Activated CD4-positive, alpha-beta memory T cell treated with anti-CD3 and anti-CD28 coated beads for 36 hours (primary cell): ENCODE measurements around the gene CASQ1. TPM values are rescaled to one million over a fixed set of nuclear protein-coding genes. Genes with fewer than 3 reads are reported as not detected.

ENCODE experiments used
- CTCF ChIA-PET: fragments of 350-600 bp; sonication (Branson Sonifier 250); formaldehyde crosslinking; loops from one replicate; lab custom pipeline; 2021; ENCODE audit warnings: antibody characterized with exemption, inconsistent platforms; lab: Charles Lee
- POLR2A ChIA-PET: fragments of 350-600 bp; sonication (Branson Sonifier 250); formaldehyde crosslinking; loops from one replicate; lab custom pipeline; 2021; ENCODE audit warnings: antibody characterized with exemption; lab: Charles Lee
- DNase-seq: peaks from one replicate; pipeline ENCODE4 v3.0.0-alpha.2; 2020
- H3K27ac Mint-ChIP-seq: one replicate; pipeline ENCODE4 v1.8.0; 2021; ENCODE audit warnings: mixed read lengths
- H3K27me3 Mint-ChIP-seq: one replicate; pipeline ENCODE4 v1.8.0; 2021; ENCODE audit warnings: mixed read lengths
- H3K36me3 Mint-ChIP-seq: one replicate; pipeline ENCODE4 v1.8.0; 2021; ENCODE audit warnings: mixed read lengths
- H3K4me1 Mint-ChIP-seq: one replicate; pipeline ENCODE4 v1.8.0; 2021; ENCODE audit warnings: low read depth, mixed read lengths
- H3K4me3 Mint-ChIP-seq: one replicate; pipeline ENCODE4 v1.8.0; 2021; ENCODE audit warnings: mild to moderate bottlenecking, mixed read lengths
- H3K9me3 Mint-ChIP-seq: one replicate; pipeline ENCODE4 v1.8.0; 2021; ENCODE audit warnings: mixed read lengths
- intact Hi-C: fragments of 100-400 bp; cut with micrococcal nuclease; formaldehyde crosslinking; loops from one replicate; pipeline ENCODE4 v1.15.1; 2023
- total RNA-seq, 2 experiments: library from RNA; stranded (reverse); gene quantifications; one replicate each; pipeline ENCODE4 v1.2.3, GENCODE V29; 2021

Gene CASQ1
- total RNA-seq, 2 experiments from 2014 or later = not detected

DNA sequence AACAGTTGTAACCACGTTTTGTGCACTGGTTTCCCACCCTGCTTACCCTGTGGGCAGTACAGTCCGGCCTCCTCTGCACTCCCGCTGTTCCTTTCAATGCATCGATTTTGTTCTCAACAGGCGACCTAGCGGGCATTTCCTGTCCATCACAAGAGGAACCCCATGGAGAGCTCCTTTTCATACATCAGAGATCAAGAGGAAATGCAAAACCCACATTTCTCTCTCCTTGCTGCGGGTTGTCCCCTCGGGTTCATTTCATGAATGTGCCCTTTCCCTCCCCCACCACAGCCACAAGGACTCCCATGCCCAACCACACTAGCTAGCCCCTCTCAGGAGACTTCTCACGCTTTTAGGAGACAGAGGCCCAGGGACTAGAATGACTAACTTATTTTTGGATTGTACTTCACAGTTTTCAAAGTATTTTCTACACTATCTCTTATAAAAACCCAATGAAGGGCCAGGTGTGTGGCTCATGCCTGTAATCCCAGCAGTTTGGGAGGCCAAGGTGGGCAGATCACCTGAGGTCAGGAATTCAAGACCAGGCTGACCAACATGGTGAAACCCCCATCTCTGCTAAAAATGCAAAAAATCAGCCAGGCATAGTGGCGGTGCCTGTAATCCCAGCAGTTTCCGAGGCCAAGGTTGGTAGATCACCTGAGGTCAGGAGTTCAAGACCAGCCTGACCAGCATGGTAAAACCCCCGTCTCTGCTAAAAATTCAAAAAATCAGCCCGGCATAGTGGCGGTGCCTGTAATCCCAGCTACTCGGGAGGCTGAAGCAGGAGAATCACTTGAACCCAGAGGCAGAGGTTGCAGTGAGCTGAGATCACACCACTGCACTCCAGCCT is 20.6 kb upstream of the CASQ1 start:
- Mint-ChIP-seq H3K4me1 (peaks cover 9% of the 10 kb centered on the region), H3K36me3 (no peaks in the 10 kb centered on the region), H3K4me3 (no peak overlapping the region), H3K27ac (no peak overlapping the region), H3K27me3 (peaks cover 18% of the 10 kb centered on the region), H3K9me3 (no peaks in the 10 kb centered on the region)
- intact Hi-C loops = no loop called here
- DNase-seq = peak; percentile 68
- ChIA-PET CTCF (interaction anchor here (0.6 to 1.5 kb wide), 4 partner anchors 83 to 122 kb away, joined by 3 to 9 read pairs (median 3); no protein-coding TSS in a partner anchor), POLR2A (no interaction called here)

- DNase-seq = no peak
- Mint-ChIP-seq H3K27me3 (peaks cover 17% of the 10 kb centered on the region), H3K9me3 (no peaks in the 10 kb centered on the region), H3K4me3 (no peak overlapping the region), H3K27ac (no peak overlapping the region), H3K36me3 (no peaks in the 10 kb centered on the region), H3K4me1 (peaks cover 9% of the 10 kb centered on the region)
- POLR2A ChIA-PET = interaction anchor here (1.0 kb wide), 1 partner anchor 21 kb away, joined by 3 read pairs; no protein-coding TSS in a partner anchor
- intact Hi-C loops = no loop called here
- CTCF ChIA-PET = interaction anchor here (1.3 kb wide), 1 partner anchor 205 kb away, joined by 3 read pairs; no protein-coding TSS in a partner anchor
Measured at GRCh38 chr1:160171354-160171753, 19.0 kb upstream of the CASQ1 start.

DNA sequence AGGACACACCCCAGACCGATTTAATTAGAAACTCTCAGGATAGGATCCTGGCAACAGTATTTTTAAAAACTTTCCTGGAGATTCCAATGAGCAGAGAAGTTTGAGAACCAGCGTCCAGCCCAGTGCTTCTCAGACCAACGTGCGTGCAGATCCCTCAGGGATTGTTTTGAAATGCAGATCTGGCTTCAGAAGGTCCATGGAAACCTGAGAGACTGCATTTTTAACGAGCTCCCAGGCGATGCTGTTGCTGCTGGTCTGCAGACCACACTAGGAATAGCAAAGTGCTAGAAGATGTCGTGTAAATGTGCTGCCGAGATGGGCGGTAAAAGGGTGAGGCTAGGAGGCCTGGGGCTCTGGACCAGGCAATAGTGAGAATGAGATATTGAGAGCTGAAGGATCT is 18.4 kb upstream of the CASQ1 start:
- no peaks in the 10 kb centered on the region for H3K36me3 Mint-ChIP-seq
- H3K27ac Mint-ChIP-seq = no peak overlapping the region
- no peak for DNase-seq
- no peak overlapping the region for H3K4me3 Mint-ChIP-seq
- intact Hi-C loops = no loop called here
- POLR2A ChIA-PET = interaction anchor here (1.0 kb wide), 1 partner anchor 21 kb away, joined by 3 read pairs; no protein-coding TSS in a partner anchor
- H3K4me1 Mint-ChIP-seq = peaks cover 8% of the 10 kb centered on the region
- H3K9me3 Mint-ChIP-seq = no peaks in the 10 kb centered on the region
- CTCF ChIA-PET = interaction anchor here (0.6 to 1.3 kb wide), 2 partner anchors 25 to 204 kb away, joined by 3 read pairs; no protein-coding TSS in a partner anchor
- peaks cover 14% of the 10 kb centered on the region for H3K27me3 Mint-ChIP-seq

DNA sequence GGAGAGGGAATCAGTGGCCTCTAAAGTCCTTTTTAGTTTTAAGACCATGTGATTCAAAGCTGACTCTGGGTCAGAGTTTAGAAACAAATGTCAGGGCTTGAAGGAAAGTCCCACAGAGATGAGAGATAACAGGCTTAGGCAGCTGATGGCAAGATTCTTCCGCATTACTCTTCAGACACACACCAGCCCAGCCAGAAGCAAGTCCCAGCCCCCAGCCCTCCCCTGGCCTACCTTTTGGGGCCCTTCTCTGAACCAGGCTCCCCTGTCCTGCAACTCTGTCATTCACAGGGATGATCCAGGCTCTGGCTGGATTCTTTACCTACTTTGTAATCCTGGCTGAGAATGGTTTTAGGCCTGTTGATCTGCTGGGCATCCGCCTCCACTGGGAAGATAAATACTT is 13.1 kb upstream of the CASQ1 start:
- ChIA-PET POLR2A (no interaction called here), CTCF (no interaction called here)
- intact Hi-C loops = no loop called here
- no peaks in the 10 kb centered on the region for H3K4me1 Mint-ChIP-seq
- H3K27me3 Mint-ChIP-seq = peaks cover 11% of the 10 kb centered on the region
- no peaks in the 10 kb centered on the region for H3K9me3 Mint-ChIP-seq
- no peak overlapping the region for H3K4me3 Mint-ChIP-seq
- H3K27ac Mint-ChIP-seq = no peak overlapping the region
- no peak for DNase-seq
- no peaks in the 10 kb centered on the region for H3K36me3 Mint-ChIP-seq

- no peaks in the 10 kb centered on the region for H3K9me3 Mint-ChIP-seq
- peaks cover 9% of the 10 kb centered on the region for H3K27me3 Mint-ChIP-seq
- no peaks in the 10 kb centered on the region for H3K4me1 Mint-ChIP-seq
- no peaks in the 10 kb centered on the region for H3K36me3 Mint-ChIP-seq
- ChIA-PET CTCF (no interaction called here), POLR2A (no interaction called here)
- intact Hi-C loops = no loop called here
- no peak overlapping the region for H3K4me3 Mint-ChIP-seq
- no peak overlapping the region for H3K27ac Mint-ChIP-seq
- no peak for DNase-seq
Measured at GRCh38 chr1:160177667-160178066, 12.7 kb upstream of the CASQ1 start.

GRCh38 chr1:160178731-160179130 is 11.6 kb upstream of the CASQ1 start:
- Mint-ChIP-seq H3K36me3 (no peaks in the 10 kb centered on the region), H3K27me3 (peaks cover 7% of the 10 kb centered on the region), H3K4me1 (no peaks in the 10 kb centered on the region), H3K9me3 (no peaks in the 10 kb centered on the region), H3K4me3 (no peak overlapping the region), H3K27ac (no peak overlapping the region)
- intact Hi-C loops = no loop called here
- CTCF ChIA-PET = interaction anchor here (1.7 kb wide), 1 partner anchor 113 kb away, joined by 3 read pairs; no protein-coding TSS in a partner anchor
- DNase-seq = no peak
- POLR2A ChIA-PET = no interaction called here

DNA sequence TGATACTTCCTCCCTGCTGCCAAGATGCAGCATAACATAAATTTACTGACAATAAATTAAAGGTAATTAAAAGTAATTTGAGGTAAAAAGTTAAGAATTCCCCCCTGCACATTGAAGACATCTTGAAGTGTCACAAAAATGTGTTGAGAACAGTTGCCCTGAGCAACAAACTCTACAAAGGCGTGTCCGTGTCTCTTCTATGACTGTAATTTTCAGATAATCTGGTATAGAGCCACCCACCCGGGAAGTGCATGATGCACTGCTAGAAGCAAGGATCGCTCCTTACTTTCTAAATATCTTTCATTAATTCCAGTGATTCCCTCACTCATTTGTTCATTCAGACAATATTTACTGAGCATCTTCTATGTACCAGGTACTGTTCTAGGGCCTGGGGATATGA is 11.0 kb upstream of the CASQ1 start:
- H3K27me3 Mint-ChIP-seq = peaks cover 7% of the 10 kb centered on the region
- DNase-seq = no peak
- intact Hi-C loops = no loop called here
- H3K4me3 Mint-ChIP-seq = no peak overlapping the region
- H3K9me3 Mint-ChIP-seq = no peaks in the 10 kb centered on the region
- no peak overlapping the region for H3K27ac Mint-ChIP-seq
- H3K4me1 Mint-ChIP-seq = no peaks in the 10 kb centered on the region
- ChIA-PET POLR2A (no interaction called here), CTCF (interaction anchor here (0.6 to 1.7 kb wide), 3 partner anchors 72 to 112 kb away, joined by 3 read pairs; no protein-coding TSS in a partner anchor)
- H3K36me3 Mint-ChIP-seq = no peaks in the 10 kb centered on the region

DNA sequence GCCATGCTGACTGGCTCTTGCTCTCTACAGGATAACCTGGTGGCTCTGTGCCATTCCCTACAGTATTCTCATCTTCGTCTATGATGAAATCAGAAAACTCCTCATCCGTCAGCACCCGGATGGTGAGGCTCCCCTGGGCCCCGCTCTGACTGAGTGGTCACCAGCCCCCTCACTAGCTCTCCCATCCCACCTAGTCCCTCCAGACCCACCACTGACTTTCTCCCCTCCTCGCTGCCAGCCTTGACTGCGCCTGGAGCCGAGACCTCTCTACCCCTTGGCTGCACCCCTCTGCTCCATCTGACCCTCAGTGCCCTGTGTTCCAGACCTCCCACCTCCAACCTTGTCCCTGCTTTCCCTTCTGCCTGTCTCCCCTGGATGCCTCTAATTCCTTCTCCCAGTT is 4.1 kb upstream of the CASQ1 start:
- intact Hi-C loops = no loop called here
- ChIA-PET POLR2A (interaction anchor here (0.6 kb wide), 1 partner anchor 155 kb away, joined by 3 read pairs; no protein-coding TSS in a partner anchor), CTCF (no interaction called here)
- H3K36me3 Mint-ChIP-seq = no peaks in the 10 kb centered on the region
- DNase-seq = no peak
- H3K4me1 Mint-ChIP-seq = no peaks in the 10 kb centered on the region
- H3K9me3 Mint-ChIP-seq = no peaks in the 10 kb centered on the region
- H3K4me3 Mint-ChIP-seq = no peak overlapping the region
- peaks cover 3% of the 10 kb centered on the region for H3K27me3 Mint-ChIP-seq
- H3K27ac Mint-ChIP-seq = no peak overlapping the region

- Mint-ChIP-seq H3K27ac (no peak overlapping the region), H3K4me1 (no peaks in the 10 kb centered on the region), H3K4me3 (no peak overlapping the region), H3K36me3 (no peaks in the 10 kb centered on the region), H3K27me3 (peaks cover 3% of the 10 kb centered on the region), H3K9me3 (no peaks in the 10 kb centered on the region)
- intact Hi-C loops = no loop called here
- no peak for DNase-seq
- POLR2A ChIA-PET = no interaction called here
- CTCF ChIA-PET = no interaction called here
Measured at GRCh38 chr1:160186729-160187128, 3.6 kb upstream of the CASQ1 start.

DNA sequence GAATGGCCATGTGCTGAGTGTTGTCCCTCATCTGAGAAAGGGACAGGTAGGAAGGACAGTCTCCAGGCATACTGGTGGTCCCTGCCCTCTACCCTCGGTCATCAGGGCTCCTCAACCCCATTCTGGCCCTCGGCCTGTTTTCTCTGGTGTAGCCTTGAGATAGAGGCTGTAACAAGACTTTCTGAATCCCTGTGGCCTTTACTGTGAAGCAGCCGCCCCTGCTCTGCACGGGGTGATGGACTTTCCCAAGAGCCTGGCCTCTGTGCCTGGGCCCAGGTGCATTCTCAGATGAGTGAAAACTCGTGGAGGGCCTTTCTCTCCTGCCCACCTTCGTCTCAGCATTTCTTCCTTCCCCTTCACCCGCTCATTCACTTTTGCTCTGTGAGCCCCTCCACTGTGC is 3.0 kb upstream of the CASQ1 start:
- Mint-ChIP-seq H3K9me3 (no peaks in the 10 kb centered on the region), H3K36me3 (no peaks in the 10 kb centered on the region), H3K27me3 (peaks cover 3% of the 10 kb centered on the region), H3K27ac (no peak overlapping the region), H3K4me1 (no peaks in the 10 kb centered on the region), H3K4me3 (no peak overlapping the region)
- intact Hi-C loops = no loop called here
- POLR2A ChIA-PET = no interaction called here
- CTCF ChIA-PET = interaction anchor here (0.8 kb wide), 1 partner anchor 104 kb away, joined by 3 read pairs; no protein-coding TSS in a partner anchor
- DNase-seq = no peak

- peaks cover 2% of the 10 kb centered on the region for H3K27me3 Mint-ChIP-seq
- ChIA-PET POLR2A (no interaction called here), CTCF (interaction anchor here (6.0 kb wide), 1 partner anchor 63 kb away, joined by 57 read pairs; no protein-coding TSS in a partner anchor)
- no peak overlapping the region for H3K27ac Mint-ChIP-seq
- no peaks in the 10 kb centered on the region for H3K4me1 Mint-ChIP-seq
- H3K9me3 Mint-ChIP-seq = no peaks in the 10 kb centered on the region
- intact Hi-C loops = no loop called here
- H3K36me3 Mint-ChIP-seq = no peaks in the 10 kb centered on the region
- H3K4me3 Mint-ChIP-seq = no peak overlapping the region
- no peak for DNase-seq
Measured at GRCh38 chr1:160188341-160188740, 2.0 kb upstream of the CASQ1 start.

DNA sequence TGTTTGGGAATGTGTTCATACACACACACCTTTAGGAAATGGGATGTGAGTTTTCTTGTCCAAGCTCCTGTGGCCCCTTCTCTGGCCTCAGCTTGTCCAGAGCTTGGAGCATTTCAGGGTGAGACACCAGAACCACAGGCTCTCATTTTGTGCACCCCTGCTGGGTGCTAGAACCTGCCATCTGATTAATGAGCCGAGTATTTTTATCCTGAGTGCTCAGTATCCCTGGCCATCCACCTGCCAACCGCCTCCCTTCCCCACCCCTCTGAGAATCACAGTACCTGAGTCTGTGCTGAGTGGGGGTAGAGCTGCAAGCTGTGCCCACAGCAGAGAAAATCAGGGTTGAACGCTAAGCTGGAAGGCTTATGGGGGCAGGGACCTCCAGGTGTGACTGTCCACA is 1.4 kb downstream of the CASQ1 start:
- Mint-ChIP-seq H3K27me3 (peaks cover 2% of the 10 kb centered on the region), H3K4me3 (no peak overlapping the region), H3K27ac (no peak overlapping the region), H3K36me3 (no peaks in the 10 kb centered on the region), H3K4me1 (no peaks in the 10 kb centered on the region), H3K9me3 (no peaks in the 10 kb centered on the region)
- POLR2A ChIA-PET = interaction anchor here (0.9 kb wide), 1 partner anchor 62 kb away, joined by 3 read pairs; no protein-coding TSS in a partner anchor
- no peak for DNase-seq
- intact Hi-C loops = loop anchor here (2.0 kb wide), 2 partner anchors 71 to 91 kb away; partner anchors contain the start of gene DCAF8
- CTCF ChIA-PET = interaction anchor here (0.9 to 6.0 kb wide), 15 partner anchors 11 to 184 kb away, joined by 3 to 156 read pairs (median 5); no protein-coding TSS in a partner anchor
